ENCODE results near the gene SOCS2. TPM values are rescaled to one million over a fixed set of nuclear protein-coding genes. Genes with fewer than 3 reads are reported as not detected.
"Not testable (repeated sequence)": the region's sequence is repeated elsewhere in the genome, so short reads cannot be mapped to it uniquely, and the experiment has no call there.

The SOCS2 gene
- total RNA-seq, 1 experiment from 2014 or later = 5.7 TPM

- no peak for DNase-seq (ENCODE audit: low spot score)
Measured at GRCh38 chr12:93593843-93594242, 21.4 kb downstream of the SOCS2 start.

GRCh38 chr12:93594766-93595311 is 22.4 kb downstream of the SOCS2 start:
- no peak for DNase-seq (ENCODE audit: low spot score)

GRCh38 chr12:93595351-93595750 is 22.9 kb downstream of the SOCS2 start:
- DNase-seq (ENCODE audit: low spot score) = no peak

- DNase-seq (ENCODE audit: low spot score) = no peak
Measured at GRCh38 chr12:93597608-93598007, 25.1 kb downstream of the SOCS2 start.

GRCh38 chr12:93599192-93599591 is 26.7 kb downstream of the SOCS2 start:
- no peak for DNase-seq (ENCODE audit: low spot score)

- no peak for DNase-seq (ENCODE audit: low spot score)
Measured at GRCh38 chr12:93601591-93601990, 29.1 kb downstream of the SOCS2 start.

- DNase-seq (ENCODE audit: low spot score) = no peak
Measured at GRCh38 chr12:93602897-93603668, 30.6 kb downstream of the SOCS2 start.

- DNase-seq (ENCODE audit: low spot score) = no peak
Measured at GRCh38 chr12:93603762-93604161, 31.3 kb downstream of the SOCS2 start.

GRCh38 chr12:93608313-93608712 is 35.8 kb downstream of the SOCS2 start:
- DNase-seq (ENCODE audit: low spot score) = no peak

- no peak for DNase-seq (ENCODE audit: low spot score)
Measured at GRCh38 chr12:93609281-93610192, 37.1 kb downstream of the SOCS2 start.

- no peak for DNase-seq (ENCODE audit: low spot score)
Measured at GRCh38 chr12:93612776-93613175, 40.3 kb downstream of the SOCS2 start.

- no peak for DNase-seq (ENCODE audit: low spot score)
Measured at GRCh38 chr12:93614917-93615596, 42.6 kb downstream of the SOCS2 start.

- DNase-seq (ENCODE audit: low spot score) = peak; percentile 20
Measured at GRCh38 chr12:93616584-93617101, 44.2 kb downstream of the SOCS2 start.

- no peak for DNase-seq (ENCODE audit: low spot score)
Measured at GRCh38 chr12:93618891-93619410, 46.5 kb downstream of the SOCS2 start.

- no peak for DNase-seq (ENCODE audit: low spot score)
Measured at GRCh38 chr12:93621986-93622385, 49.5 kb downstream of the SOCS2 start.

GRCh38 chr12:93622485-93622884 is 50.0 kb downstream of the SOCS2 start:
- DNase-seq (ENCODE audit: low spot score) = peak; percentile 68

GRCh38 chr12:93624595-93625294 is 52.3 kb downstream of the SOCS2 start:
- DNase-seq (ENCODE audit: low spot score) = peak; percentile 92

GRCh38 chr12:93625295-93625645 is 52.8 kb downstream of the SOCS2 start:
- not testable (repeated sequence) for DNase-seq (ENCODE audit: low spot score)

- DNase-seq (ENCODE audit: low spot score) = no peak
Measured at GRCh38 chr12:93626160-93626559, 53.7 kb downstream of the SOCS2 start.
